Measurements from ENCODE around the gene SLC38A11.

- TF ChIP-seq, protein P1, sequence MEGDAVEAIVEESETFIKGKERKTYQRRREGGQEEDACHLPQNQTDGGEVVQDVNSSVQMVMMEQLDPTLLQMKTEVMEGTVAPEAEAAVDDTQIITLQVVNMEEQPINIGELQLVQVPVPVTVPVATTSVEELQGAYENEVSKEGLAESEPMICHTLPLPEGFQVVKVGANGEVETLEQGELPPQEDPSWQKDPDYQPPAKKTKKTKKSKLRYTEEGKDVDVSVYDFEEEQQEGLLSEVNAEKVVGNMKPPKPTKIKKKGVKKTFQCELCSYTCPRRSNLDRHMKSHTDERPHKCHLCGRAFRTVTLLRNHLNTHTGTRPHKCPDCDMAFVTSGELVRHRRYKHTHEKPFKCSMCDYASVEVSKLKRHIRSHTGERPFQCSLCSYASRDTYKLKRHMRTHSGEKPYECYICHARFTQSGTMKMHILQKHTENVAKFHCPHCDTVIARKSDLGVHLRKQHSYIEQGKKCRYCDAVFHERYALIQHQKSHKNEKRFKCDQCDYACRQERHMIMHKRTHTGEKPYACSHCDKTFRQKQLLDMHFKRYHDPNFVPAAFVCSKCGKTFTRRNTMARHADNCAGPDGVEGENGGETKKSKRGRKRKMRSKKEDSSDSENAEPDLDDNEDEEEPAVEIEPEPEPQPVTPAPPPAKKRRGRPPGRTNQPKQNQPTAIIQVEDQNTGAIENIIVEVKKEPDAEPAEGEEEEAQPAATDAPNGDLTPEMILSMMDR (IDR thresholded peaks at IDR 0.05): no peak
- no peak for TF ChIP-seq EP300 (IDR thresholded peaks at IDR 0.05)
Measured at GRCh38 chr2:164896634-164897355, 58.5 kb downstream of the SLC38A11 start.
